HG03558 (cell line): Measurements from ENCODE around the gene EVX2.

ENCODE experiments used
- ATAC-seq: cut with Tn5 transposase; IDR thresholded peaks from one replicate; pipeline ENCODE4 v1.9.1; 2021; ENCODE audit warnings: moderate number of reproducible peaks; ENCODE audit not compliant: unreplicated experiment; ENCODE audit errors: extremely low read depth

The EVX2 gene

GRCh38 chr2:176071330-176072291, 12.2 kb downstream of the EVX2 start:
- no peak for ATAC-seq

GRCh38 chr2:176068419-176068832, 15.3 kb downstream of the EVX2 start:
- ATAC-seq: no peak

GRCh38 chr2:176067589-176068418, 16.0 kb downstream of the EVX2 start:
- no peak for ATAC-seq

- no peak for ATAC-seq
These were observed 16.8 kb downstream of the EVX2 start for GRCh38 chr2:176066645-176067588.

- no peak for ATAC-seq
These were observed 19.8 kb downstream of the EVX2 start for GRCh38 chr2:176063958-176064357.

GRCh38 chr2:176056406-176056805, 27.4 kb downstream of the EVX2 start:
- ATAC-seq: no peak

- no peak for ATAC-seq
These were observed 44.4 kb downstream of the EVX2 start for GRCh38 chr2:176039375-176039774.

GRCh38 chr2:176038694-176039093, 45.1 kb downstream of the EVX2 start:
- no peak for ATAC-seq

- no peak for ATAC-seq
These were observed 48.6 kb downstream of the EVX2 start for GRCh38 chr2:176035013-176035691.

GRCh38 chr2:176027806-176028205, 56.0 kb downstream of the EVX2 start:
- ATAC-seq: no peak
